Measurements from ENCODE around the gene AGRN.

AGRN gene

GRCh38 chr1:980602-981395 is 39.1 kb upstream of the AGRN start:
- TF ChIP-seq, protein P1, sequence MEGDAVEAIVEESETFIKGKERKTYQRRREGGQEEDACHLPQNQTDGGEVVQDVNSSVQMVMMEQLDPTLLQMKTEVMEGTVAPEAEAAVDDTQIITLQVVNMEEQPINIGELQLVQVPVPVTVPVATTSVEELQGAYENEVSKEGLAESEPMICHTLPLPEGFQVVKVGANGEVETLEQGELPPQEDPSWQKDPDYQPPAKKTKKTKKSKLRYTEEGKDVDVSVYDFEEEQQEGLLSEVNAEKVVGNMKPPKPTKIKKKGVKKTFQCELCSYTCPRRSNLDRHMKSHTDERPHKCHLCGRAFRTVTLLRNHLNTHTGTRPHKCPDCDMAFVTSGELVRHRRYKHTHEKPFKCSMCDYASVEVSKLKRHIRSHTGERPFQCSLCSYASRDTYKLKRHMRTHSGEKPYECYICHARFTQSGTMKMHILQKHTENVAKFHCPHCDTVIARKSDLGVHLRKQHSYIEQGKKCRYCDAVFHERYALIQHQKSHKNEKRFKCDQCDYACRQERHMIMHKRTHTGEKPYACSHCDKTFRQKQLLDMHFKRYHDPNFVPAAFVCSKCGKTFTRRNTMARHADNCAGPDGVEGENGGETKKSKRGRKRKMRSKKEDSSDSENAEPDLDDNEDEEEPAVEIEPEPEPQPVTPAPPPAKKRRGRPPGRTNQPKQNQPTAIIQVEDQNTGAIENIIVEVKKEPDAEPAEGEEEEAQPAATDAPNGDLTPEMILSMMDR (IDR thresholded peaks at IDR 0.05; ENCODE audit: low read length) = no peak
- TF ChIP-seq EZH2phosphoT487 (IDR thresholded peaks at IDR 0.05; ENCODE audit: low read length) (no peak), EZH2 (optimal IDR thresholded peaks at IDR 0.05; ENCODE audit: low read depth, low read length) (no peak)
- Histone ChIP-seq H3K9me2 (replicated peaks; ENCODE audit: insufficient read depth, low read length) (no peaks in the 10 kb centered on the region), H3K27me3 (replicated peaks; ENCODE audit: insufficient read depth, low read length) (peaks cover 74% of the 10 kb centered on the region)

GRCh38 chr1:981491-981954 is 38.4 kb upstream of the AGRN start:
- no peak for DNase-seq
- H3K27ac ChIP-seq (ENCODE audit: low read length) = no peak overlapping the region
- peaks cover 81% of the 10 kb centered on the region for H3K27me3 ChIP-seq (replicated peaks; ENCODE audit: insufficient read depth, low read length)
- H3K4me3 ChIP-seq (ENCODE audit: low read length) = no peak overlapping the region
- H4K20me1 ChIP-seq (ENCODE audit: insufficient read depth, low read length) = no peaks in the 10 kb centered on the region
- H3F3A ChIP-seq (ENCODE audit: insufficient read depth, low read length) = no peaks in the 10 kb centered on the region
- no peak overlapping the region for H3K4me2 ChIP-seq (ENCODE audit: low read depth, low read length)
- H3K36me3 ChIP-seq (replicated peaks; ENCODE audit: insufficient read depth, low read length) = no peaks in the 10 kb centered on the region
- H3K9me3 ChIP-seq (replicated peaks; ENCODE audit: insufficient read depth, low read length) = no peaks in the 10 kb centered on the region
- no peak overlapping the region for H3K9ac ChIP-seq (ENCODE audit: low read length)
- no peak overlapping the region for H2AFZ ChIP-seq (ENCODE audit: low read length)
- no peaks in the 10 kb centered on the region for H3K79me2 ChIP-seq (ENCODE audit: low read length)
- TF ChIP-seq EZH2phosphoT487 (IDR thresholded peaks at IDR 0.05; ENCODE audit: low read length) = no peak
- no peak for TF ChIP-seq EZH2 (optimal IDR thresholded peaks at IDR 0.05; ENCODE audit: low read depth, low read length)
- TF ChIP-seq, protein P1 (IDR thresholded peaks at IDR 0.05; ENCODE audit: low read length) = no peak
- H3K4me1 ChIP-seq (ENCODE audit: low read length) = peaks cover 6% of the 10 kb centered on the region; the same call in 1 of the 2 replicates
- no peaks in the 10 kb centered on the region for H3K9me2 ChIP-seq (replicated peaks; ENCODE audit: insufficient read depth, low read length)

More at GRCh38 chr1:980602-981395, 39.1 kb upstream of the AGRN start:
- no peaks in the 10 kb centered on the region for H3K79me2 ChIP-seq (ENCODE audit: low read length)
- H3K27ac ChIP-seq (ENCODE audit: low read length) = no peak overlapping the region
- DNase-seq = no peak
- H2AFZ ChIP-seq (ENCODE audit: low read length) = no peak overlapping the region
- no peak overlapping the region for H3K4me3 ChIP-seq (ENCODE audit: low read length)
- peaks cover 6% of the 10 kb centered on the region; the same call in 1 of the 2 replicates for H3K4me1 ChIP-seq (ENCODE audit: low read length)
- H3K4me2 ChIP-seq (ENCODE audit: low read depth, low read length) = no peak overlapping the region
- no peaks in the 10 kb centered on the region for H3F3A ChIP-seq (ENCODE audit: insufficient read depth, low read length)
- no peaks in the 10 kb centered on the region for H3K36me3 ChIP-seq (replicated peaks; ENCODE audit: insufficient read depth, low read length)
- no peaks in the 10 kb centered on the region for H3K9me3 ChIP-seq (replicated peaks; ENCODE audit: insufficient read depth, low read length)
- H3K9ac ChIP-seq (ENCODE audit: low read length) = no peak overlapping the region
- H4K20me1 ChIP-seq (ENCODE audit: insufficient read depth, low read length) = no peaks in the 10 kb centered on the region

- no peak within 1 kb of the TSS for H3K4me3 ChIP-seq (ENCODE audit: low read length)
- no peak within 1 kb of the TSS for H3K27ac ChIP-seq (ENCODE audit: low read length)
- no peak within 1 kb of the TSS for H2AFZ ChIP-seq (ENCODE audit: low read length)
- no peaks in the 10 kb centered on the region for H3K9me3 ChIP-seq (replicated peaks; ENCODE audit: insufficient read depth, low read length)
- no peaks in the 10 kb centered on the region for H3K36me3 ChIP-seq (replicated peaks; ENCODE audit: insufficient read depth, low read length)
- H3K4me2 ChIP-seq (ENCODE audit: low read depth, low read length) = no peak within 1 kb of the TSS
- H3K4me1 ChIP-seq (ENCODE audit: low read length) = peaks cover 6% of the 10 kb centered on the region; the same call in 1 of the 2 replicates
- H4K20me1 ChIP-seq (ENCODE audit: insufficient read depth, low read length) = no peaks in the 10 kb centered on the region
- no peaks in the 10 kb centered on the region for H3K79me2 ChIP-seq (ENCODE audit: low read length)
- TF ChIP-seq, protein P1 (IDR thresholded peaks at IDR 0.05; ENCODE audit: low read length) = no peak
- TF ChIP-seq EZH2phosphoT487 (IDR thresholded peaks at IDR 0.05; ENCODE audit: low read length) (no peak), EZH2 (optimal IDR thresholded peaks at IDR 0.05; ENCODE audit: low read depth, low read length) (no peak)
- no peak for DNase-seq
- H3K27me3 ChIP-seq (replicated peaks; ENCODE audit: insufficient read depth, low read length) = peaks cover 86% of the 10 kb centered on the region
- no peaks in the 10 kb centered on the region for H3F3A ChIP-seq (ENCODE audit: insufficient read depth, low read length)
- H3K9me2 ChIP-seq (replicated peaks; ENCODE audit: insufficient read depth, low read length) = no peaks in the 10 kb centered on the region
- H3K9ac ChIP-seq (ENCODE audit: low read length) = no peak within 1 kb of the TSS
Observed at GRCh38 chr1:981955-982558, 37.9 kb upstream of the AGRN start, which contains the start of gene PERM1. Gene PERM1, minus strand, starts transcription at chr1:982093. Its CDS starts 1,064 bp downstream, at chr1:981029.

Data from MM.1S (cell line).